ENCODE results near the gene YAP1.
"Not testable (repeated sequence)": the region's sequence is repeated elsewhere in the genome, so short reads cannot be mapped to it uniquely, and the experiment has no call there.

YAP1 gene

GRCh38 chr11:102252339-102252891, 142.2 kb downstream of the YAP1 start:
- no peak for DNase-seq (ENCODE audit: low read depth, low spot score)
- Histone ChIP-seq H3K36me3 (ENCODE audit: insufficient read depth, low read length) (no peaks in the 10 kb centered on the region), H3K9ac (ENCODE audit: insufficient read length) (no peak overlapping the region), H3K9me3 (ENCODE audit: low read depth, low read length) (no peaks in the 10 kb centered on the region), H3K4me3 (no peak overlapping the region), H3K27ac (no peak overlapping the region)
- TF ChIP-seq POLR2AphosphoS5 (IDR thresholded peaks at IDR 0.05; ENCODE audit: borderline replicate concordance, low read depth, low read length), result no peak
- TF ChIP-seq EZH2 (IDR thresholded peaks at IDR 0.05), result no peak
- no peak for TF ChIP-seq FOXP2 (optimal IDR thresholded peaks at IDR 0.05; ENCODE audit: control extremely low read depth, extremely low read length, insufficient read depth)

- TF ChIP-seq EZH2 (IDR thresholded peaks at IDR 0.05) (no peak), FOXP2 (optimal IDR thresholded peaks at IDR 0.05; ENCODE audit: control extremely low read depth, extremely low read length, insufficient read depth) (no peak), POLR2AphosphoS5 (IDR thresholded peaks at IDR 0.05; ENCODE audit: borderline replicate concordance, low read depth, low read length) (no peak)
- Histone ChIP-seq H3K4me3 (no peak overlapping the region), H3K9ac (ENCODE audit: insufficient read length) (no peak overlapping the region), H3K36me3 (ENCODE audit: insufficient read depth, low read length) (no peaks in the 10 kb centered on the region), H3K27ac (no peak overlapping the region), H3K9me3 (ENCODE audit: low read depth, low read length) (no peaks in the 10 kb centered on the region)
- DNase-seq (ENCODE audit: low read depth, low spot score), result no peak
These were observed 142.9 kb downstream of the YAP1 start for GRCh38 chr11:102253020-102253715.

GRCh38 chr11:102254047-102254446, 143.8 kb downstream of the YAP1 start:
- H3K27ac ChIP-seq, result no peak overlapping the region
- no peak for DNase-seq (ENCODE audit: low read depth, low spot score)
- H3K9ac ChIP-seq (ENCODE audit: insufficient read length), result no peak overlapping the region
- no peaks in the 10 kb centered on the region for H3K9me3 ChIP-seq (ENCODE audit: low read depth, low read length)
- H3K4me3 ChIP-seq, result no peak overlapping the region
- no peaks in the 10 kb centered on the region for H3K36me3 ChIP-seq (ENCODE audit: insufficient read depth, low read length)
- TF ChIP-seq EZH2 (IDR thresholded peaks at IDR 0.05) (no peak), FOXP2 (optimal IDR thresholded peaks at IDR 0.05; ENCODE audit: control extremely low read depth, extremely low read length, insufficient read depth) (no peak), POLR2AphosphoS5 (IDR thresholded peaks at IDR 0.05; ENCODE audit: borderline replicate concordance, low read depth, low read length) (no peak)

- no peaks in the 10 kb centered on the region for H3K9me3 ChIP-seq (ENCODE audit: low read depth, low read length)
- no peak overlapping the region for H3K27ac ChIP-seq
- no peak for TF ChIP-seq EZH2 (IDR thresholded peaks at IDR 0.05)
- no peak for TF ChIP-seq FOXP2 (optimal IDR thresholded peaks at IDR 0.05; ENCODE audit: control extremely low read depth, extremely low read length, insufficient read depth)
- no peak for TF ChIP-seq POLR2AphosphoS5 (IDR thresholded peaks at IDR 0.05; ENCODE audit: borderline replicate concordance, low read depth, low read length)
- no peaks in the 10 kb centered on the region for H3K36me3 ChIP-seq (ENCODE audit: insufficient read depth, low read length)
- no peak for DNase-seq (ENCODE audit: low read depth, low spot score)
- H3K9ac ChIP-seq (ENCODE audit: insufficient read length), result no peak overlapping the region
- H3K4me3 ChIP-seq, result no peak overlapping the region
These were observed 146.0 kb downstream of the YAP1 start for GRCh38 chr11:102256251-102256650.

- H3K36me3 ChIP-seq (ENCODE audit: insufficient read depth, low read length), result no peaks in the 10 kb centered on the region
- H3K4me3 ChIP-seq, result no peak overlapping the region
- H3K27ac ChIP-seq, result no peak overlapping the region
- TF ChIP-seq FOXP2 (optimal IDR thresholded peaks at IDR 0.05; ENCODE audit: control extremely low read depth, extremely low read length, insufficient read depth) (no peak), POLR2AphosphoS5 (IDR thresholded peaks at IDR 0.05; ENCODE audit: borderline replicate concordance, low read depth, low read length) (no peak), EZH2 (IDR thresholded peaks at IDR 0.05) (no peak)
- H3K9ac ChIP-seq (ENCODE audit: insufficient read length), result no peak overlapping the region
- no peaks in the 10 kb centered on the region for H3K9me3 ChIP-seq (ENCODE audit: low read depth, low read length)
- no peak for DNase-seq (ENCODE audit: low read depth, low spot score)
These were observed 150.0 kb downstream of the YAP1 start for GRCh38 chr11:102260241-102260640.

GRCh38 chr11:102263379-102264003, 153.2 kb downstream of the YAP1 start:
- H3K36me3 ChIP-seq (ENCODE audit: insufficient read depth, low read length), result no peaks in the 10 kb centered on the region
- TF ChIP-seq EZH2 (IDR thresholded peaks at IDR 0.05) (no peak), POLR2AphosphoS5 (IDR thresholded peaks at IDR 0.05; ENCODE audit: borderline replicate concordance, low read depth, low read length) (no peak), FOXP2 (optimal IDR thresholded peaks at IDR 0.05; ENCODE audit: control extremely low read depth, extremely low read length, insufficient read depth) (no peak)
- no peak for DNase-seq (ENCODE audit: low read depth, low spot score)
- no peak overlapping the region for H3K9ac ChIP-seq (ENCODE audit: insufficient read length)
- H3K27ac ChIP-seq, result no peak overlapping the region
- no peak overlapping the region for H3K4me3 ChIP-seq
- no peaks in the 10 kb centered on the region for H3K9me3 ChIP-seq (ENCODE audit: low read depth, low read length)

GRCh38 chr11:102264704-102265103, 154.5 kb downstream of the YAP1 start:
- not testable (repeated sequence) for H3K36me3 ChIP-seq (ENCODE audit: insufficient read depth, low read length); H3K9me3 ChIP-seq (ENCODE audit: low read depth, low read length); H3K9ac ChIP-seq (ENCODE audit: insufficient read length); DNase-seq (ENCODE audit: low read depth, low spot score); H3K27ac ChIP-seq; H3K4me3 ChIP-seq

GRCh38 chr11:102266099-102266498, 155.9 kb downstream of the YAP1 start:
- Histone ChIP-seq H3K9ac (ENCODE audit: insufficient read length) (no peak overlapping the region), H3K9me3 (ENCODE audit: low read depth, low read length) (no peaks in the 10 kb centered on the region), H3K4me3 (no peak overlapping the region), H3K27ac (no peak overlapping the region), H3K36me3 (ENCODE audit: insufficient read depth, low read length) (no peaks in the 10 kb centered on the region)
- DNase-seq (ENCODE audit: low read depth, low spot score), result no peak
- TF ChIP-seq FOXP2 (optimal IDR thresholded peaks at IDR 0.05; ENCODE audit: control extremely low read depth, extremely low read length, insufficient read depth), result no peak
- no peak for TF ChIP-seq EZH2 (IDR thresholded peaks at IDR 0.05)
- TF ChIP-seq POLR2AphosphoS5 (IDR thresholded peaks at IDR 0.05; ENCODE audit: borderline replicate concordance, low read depth, low read length), result no peak
